ENCODE measurements around the gene PRRC2B.

Gene PRRC2B

DNA sequence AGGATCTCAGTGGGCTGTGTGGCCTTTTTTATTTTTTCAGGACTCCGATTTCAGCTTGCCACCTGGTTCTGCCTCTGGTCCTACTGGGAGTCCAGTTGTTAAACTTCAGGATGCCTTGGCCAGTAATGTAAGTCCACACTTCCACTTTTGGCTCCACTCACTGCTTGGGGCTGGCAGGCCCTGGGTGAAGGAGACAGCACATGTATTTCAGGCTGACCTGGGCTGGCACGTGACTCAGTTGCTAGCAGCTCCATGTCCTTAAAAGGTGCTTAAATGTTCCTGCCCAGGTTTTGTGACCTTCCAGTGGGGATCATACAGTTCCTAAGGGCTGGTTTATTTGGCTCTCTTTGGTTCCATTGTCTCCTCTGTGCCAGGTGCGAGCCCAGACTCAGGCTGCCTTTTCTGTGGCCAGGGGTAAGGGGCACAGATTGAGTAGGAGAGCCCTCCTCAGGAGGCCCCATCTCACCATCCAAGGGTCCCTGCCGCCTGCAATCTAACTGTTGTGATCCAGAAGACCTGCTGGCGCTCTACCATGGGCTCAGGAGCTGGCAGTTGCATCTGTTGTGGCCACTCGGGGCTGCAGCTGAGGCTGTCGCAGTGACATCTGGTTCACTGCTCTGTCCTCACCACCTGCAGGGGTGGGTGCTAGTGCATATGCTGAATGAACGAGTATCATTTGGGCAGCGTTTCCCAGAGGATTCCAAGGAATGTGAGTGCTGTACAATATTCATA is 89.6 kb downstream of the PRRC2B start:
- DNase-seq (ENCODE audit: extremely low read depth, low read depth), result no peak
- TF ChIP-seq, protein P1, sequence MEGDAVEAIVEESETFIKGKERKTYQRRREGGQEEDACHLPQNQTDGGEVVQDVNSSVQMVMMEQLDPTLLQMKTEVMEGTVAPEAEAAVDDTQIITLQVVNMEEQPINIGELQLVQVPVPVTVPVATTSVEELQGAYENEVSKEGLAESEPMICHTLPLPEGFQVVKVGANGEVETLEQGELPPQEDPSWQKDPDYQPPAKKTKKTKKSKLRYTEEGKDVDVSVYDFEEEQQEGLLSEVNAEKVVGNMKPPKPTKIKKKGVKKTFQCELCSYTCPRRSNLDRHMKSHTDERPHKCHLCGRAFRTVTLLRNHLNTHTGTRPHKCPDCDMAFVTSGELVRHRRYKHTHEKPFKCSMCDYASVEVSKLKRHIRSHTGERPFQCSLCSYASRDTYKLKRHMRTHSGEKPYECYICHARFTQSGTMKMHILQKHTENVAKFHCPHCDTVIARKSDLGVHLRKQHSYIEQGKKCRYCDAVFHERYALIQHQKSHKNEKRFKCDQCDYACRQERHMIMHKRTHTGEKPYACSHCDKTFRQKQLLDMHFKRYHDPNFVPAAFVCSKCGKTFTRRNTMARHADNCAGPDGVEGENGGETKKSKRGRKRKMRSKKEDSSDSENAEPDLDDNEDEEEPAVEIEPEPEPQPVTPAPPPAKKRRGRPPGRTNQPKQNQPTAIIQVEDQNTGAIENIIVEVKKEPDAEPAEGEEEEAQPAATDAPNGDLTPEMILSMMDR (IDR thresholded peaks at IDR 0.05; ENCODE audit: low read depth, low read length), result no peak

DNA sequence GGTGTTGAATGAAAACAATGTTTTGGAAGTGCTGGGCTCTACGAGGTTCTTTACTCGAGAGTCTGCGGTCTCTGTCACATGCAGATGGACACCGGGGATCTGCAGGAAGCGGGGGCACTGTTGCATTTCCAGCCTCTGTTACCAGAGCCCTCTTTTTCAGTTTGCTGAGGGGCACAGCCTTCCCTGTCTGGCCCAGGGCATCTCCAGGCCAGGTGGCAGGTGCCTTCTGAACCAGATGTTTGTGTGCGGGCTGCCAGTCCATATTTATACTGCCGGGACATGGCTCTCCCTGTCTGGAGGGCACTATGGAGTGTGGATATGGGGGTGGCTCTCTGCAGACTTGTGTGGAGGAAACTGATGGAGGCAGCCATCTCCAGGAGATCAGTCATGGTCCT is 90.2 kb downstream of the PRRC2B start:
- TF ChIP-seq, protein P1 (IDR thresholded peaks at IDR 0.05; ENCODE audit: low read depth, low read length), result no peak
- DNase-seq (ENCODE audit: extremely low read depth, low read depth), result no peak

DNA sequence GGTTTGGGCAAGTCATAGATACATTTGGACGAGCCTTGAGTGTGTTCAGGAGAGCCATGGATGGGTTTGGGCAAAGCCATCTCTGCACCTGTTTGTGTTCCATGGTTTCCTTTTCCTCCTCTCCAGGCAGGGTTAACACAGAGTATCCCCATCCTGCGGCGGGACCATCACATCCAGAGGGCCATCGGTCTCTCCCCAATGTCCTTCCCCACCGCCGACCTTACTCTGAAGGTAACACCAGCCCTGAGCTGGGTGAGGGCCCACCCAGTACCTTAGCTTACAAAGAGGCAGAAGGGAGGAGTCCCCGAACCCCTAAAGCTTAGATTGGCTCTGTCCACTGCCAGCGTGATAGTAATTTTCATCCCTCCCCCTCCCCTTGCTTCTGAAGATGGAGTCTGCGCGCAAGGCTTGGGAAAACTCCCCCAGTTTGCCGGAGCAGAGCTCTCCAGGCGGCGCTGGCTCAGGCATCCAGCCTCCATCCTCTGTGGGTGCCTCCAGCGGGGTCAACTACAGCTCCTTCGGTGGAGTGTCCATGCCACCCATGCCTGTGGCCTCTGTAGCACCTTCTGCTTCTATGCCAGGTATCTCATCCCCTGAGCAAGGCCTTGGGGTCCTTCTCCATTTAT is 90.8 kb downstream of the PRRC2B start:
- TF ChIP-seq, protein P1 (IDR thresholded peaks at IDR 0.05; ENCODE audit: low read depth, low read length), result no peak
- no peak for DNase-seq (ENCODE audit: extremely low read depth, low read depth)

DNA sequence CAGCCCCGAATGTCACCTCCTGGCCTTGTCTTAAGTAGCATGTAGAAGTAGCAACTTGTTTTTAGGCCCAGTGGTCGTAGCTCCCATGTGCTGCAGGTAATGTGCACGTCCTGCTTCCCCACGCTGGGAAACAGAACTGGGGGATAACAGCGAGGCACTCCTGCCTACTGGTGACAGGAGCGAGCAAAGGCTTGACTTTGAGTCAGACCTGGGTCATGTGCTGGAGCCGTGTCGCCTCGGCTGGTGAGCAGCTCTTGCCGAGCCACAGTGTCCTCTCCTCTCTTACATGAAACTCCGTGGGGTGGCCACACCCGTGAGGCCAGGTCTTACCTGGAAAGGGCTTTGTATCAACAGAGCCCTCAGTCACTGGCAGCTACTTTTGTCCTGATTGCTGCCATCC is 91.3 kb downstream of the PRRC2B start:
- DNase-seq (ENCODE audit: extremely low read depth, low read depth), result no peak
- TF ChIP-seq, protein P1 (IDR thresholded peaks at IDR 0.05; ENCODE audit: low read depth, low read length), result no peak

DNA sequence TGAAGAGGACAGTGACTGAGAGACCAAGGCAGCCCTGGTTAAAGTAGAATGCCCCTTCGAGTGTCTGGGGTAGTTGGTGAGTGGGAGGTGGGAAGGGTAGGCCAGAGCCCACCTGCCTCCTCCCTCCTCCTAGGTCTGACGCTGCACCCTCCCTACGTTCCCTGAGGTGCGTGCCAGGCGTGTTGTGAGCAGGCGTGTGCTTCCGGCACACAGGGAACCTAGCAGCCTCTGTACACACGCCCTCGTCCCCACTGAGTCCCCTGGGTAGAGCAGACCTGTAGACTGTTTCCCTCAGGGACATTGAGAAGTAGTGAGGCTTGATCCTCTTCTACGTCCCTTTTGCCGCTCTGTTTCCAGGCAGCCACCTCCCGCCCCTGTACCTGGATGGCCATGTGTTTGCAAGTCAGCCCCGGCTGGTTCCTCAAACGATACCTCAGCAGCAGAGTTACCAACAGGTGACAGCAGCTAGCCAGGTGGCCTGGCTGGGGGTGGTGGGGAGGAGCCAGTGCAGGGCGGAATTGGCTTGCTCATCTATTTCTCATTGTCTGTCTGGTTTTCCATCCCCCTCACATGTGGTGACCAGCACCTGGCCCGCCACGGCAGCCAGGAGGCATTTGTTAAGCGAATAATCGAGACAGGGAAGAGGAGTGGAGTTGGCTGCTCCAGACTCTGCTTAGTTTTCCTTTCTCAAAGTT is 92.0 kb downstream of the PRRC2B start:
- TF ChIP-seq, protein P1 (IDR thresholded peaks at IDR 0.05; ENCODE audit: low read depth, low read length), result no peak
- DNase-seq (ENCODE audit: extremely low read depth, low read depth), result no peak

DNA sequence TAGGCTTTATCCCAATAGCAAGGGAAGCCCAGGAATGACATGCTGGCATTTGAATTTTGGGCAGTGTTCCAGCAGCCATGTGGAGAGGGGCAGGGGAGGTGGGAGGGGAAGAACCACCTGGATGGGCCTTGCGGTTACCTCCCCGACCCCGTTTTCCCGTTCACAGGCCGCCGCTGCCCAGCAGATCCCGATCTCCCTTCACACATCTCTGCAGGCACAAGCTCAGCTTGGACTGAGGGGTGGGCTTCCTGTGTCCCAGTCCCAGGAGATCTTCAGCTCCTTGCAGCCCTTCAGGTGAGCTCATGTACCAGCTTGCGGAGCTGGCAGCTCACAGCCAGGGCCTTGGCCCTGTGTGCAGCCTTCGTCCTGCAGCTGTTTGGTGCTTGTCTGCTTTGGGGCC is 93.1 kb downstream of the PRRC2B start:
- DNase-seq (ENCODE audit: extremely low read depth, low read depth), result no peak
- TF ChIP-seq, protein P1 (IDR thresholded peaks at IDR 0.05; ENCODE audit: low read depth, low read length), result no peak

DNA sequence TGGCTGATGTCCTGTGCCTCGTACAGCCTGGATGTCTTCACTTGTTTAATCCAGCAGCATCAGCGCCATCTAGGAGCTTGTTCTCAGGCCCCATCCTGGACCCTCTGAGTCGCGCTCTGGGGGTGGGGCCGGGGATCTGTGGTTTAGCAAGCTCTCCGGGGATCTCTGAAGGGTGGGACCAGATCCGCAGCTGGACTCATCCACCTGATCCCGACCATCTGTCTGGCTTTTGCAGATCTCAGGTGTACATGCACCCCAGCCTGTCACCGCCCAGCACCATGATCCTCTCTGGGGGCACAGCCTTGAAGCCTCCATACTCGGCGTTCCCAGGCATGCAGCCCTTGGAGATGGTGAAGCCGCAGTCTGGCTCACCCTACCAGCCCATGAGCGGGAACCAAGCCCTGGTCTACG is 93.7 kb downstream of the PRRC2B start:
- no peak for DNase-seq (ENCODE audit: extremely low read depth, low read depth)
- TF ChIP-seq, protein P1 (IDR thresholded peaks at IDR 0.05; ENCODE audit: low read depth, low read length), result no peak
